PC-9 (cell line): Measurements from ENCODE around the gene PBX3. TPM values are rescaled to one million over a fixed set of nuclear protein-coding genes. Genes with fewer than 3 reads are reported as not detected.

Experiments
- BruUV-seq: library from RNA; stranded (reverse); fragments of 400-500 nt; replicated peaks from 2 replicates; lab custom pipeline; 2021; lab: Mats Ljungman, UMichigan
- CTCF ChIA-PET: fragments of 300-600 bp; sonication (Branson Sonifier 250); formaldehyde crosslinking; loops from one replicate; lab custom pipeline; 2022; ENCODE audit warnings: antibody characterized with exemption; lab: Charles Lee
- POLR2A ChIA-PET: fragments of 300-600 bp; sonication (Branson Sonifier 250); formaldehyde crosslinking; loops from one replicate; lab custom pipeline; 2022; ENCODE audit warnings: antibody characterized with exemption; ENCODE audit not compliant: unreplicated experiment; lab: Charles Lee
- DNase-seq, 2 experiments: peaks; one replicate each; pipeline versions ENCODE4 v3.0.0 to v3.0.0-alpha.2; 2015 to 2022; ENCODE audit warnings: mixed read lengths in 1 of 2
- H2AFZ ChIP-seq: fragments of 200-600 bp; sonication (generic); 2 replicates; pipeline ENCODE4 v1.8.1; 2017; ENCODE audit warnings: antibody characterized with exemption
- H3F3A ChIP-seq: fragments of 200-600 bp; sonication (generic); 2 replicates; pipeline ENCODE4 v1.8.1; 2017; ENCODE audit warnings: antibody characterized with exemption, mild to moderate bottlenecking, low read depth; ENCODE audit not compliant: insufficient read depth
- H3K27ac ChIP-seq: fragments of 200-600 bp; sonication (generic); 2 replicates; pipeline ENCODE4 v1.6.1; 2016; ENCODE audit warnings: mixed run types
- H3K27me3 ChIP-seq: fragments of 200-600 bp; sonication (generic); 2 replicates; pipeline ENCODE4 v1.6.1; 2016; ENCODE audit warnings: low read depth, mixed run types; ENCODE audit not compliant: insufficient read depth
- H3K36me3 ChIP-seq: fragments of 200-600 bp; sonication (generic); 2 replicates; pipeline ENCODE4 v1.6.1; 2016; ENCODE audit warnings: low read depth, mixed run types
- H3K4me1 ChIP-seq: fragments of 200-600 bp; sonication (generic); replicated peaks from 2 replicates; pipeline ENCODE4 v1.6.1; 2016; ENCODE audit warnings: mixed run types; ENCODE audit not compliant: insufficient read depth
- H3K4me2 ChIP-seq: fragments of 200-600 bp; sonication (generic); 2 replicates; pipeline ENCODE4 v1.6.1; 2017; ENCODE audit warnings: mixed run types
- H3K4me3 ChIP-seq: fragments of 200-600 bp; sonication (generic); 2 replicates; pipeline ENCODE4 v1.6.1; 2016; ENCODE audit warnings: mixed run types
- H3K79me2 ChIP-seq: fragments of 200-600 bp; sonication (generic); 2 replicates; pipeline ENCODE4 v1.6.1; 2017; ENCODE audit warnings: low read depth, mixed run types
- H3K9me2 ChIP-seq: fragments of 200-600 bp; sonication (generic); 2 replicates; pipeline ENCODE4 v1.8.1; 2017; ENCODE audit warnings: mild to moderate bottlenecking; ENCODE audit not compliant: insufficient read depth
- H3K9me3 ChIP-seq: fragments of 200-600 bp; sonication (generic); 2 replicates; pipeline ENCODE4 v1.8.1; 2016; ENCODE audit warnings: low read depth; ENCODE audit not compliant: insufficient read depth
- H4K20me1 ChIP-seq: fragments of 200-600 bp; sonication (generic); 2 replicates; pipeline ENCODE4 v1.8.1; 2017; ENCODE audit not compliant: insufficient read depth
- CTCF ChIP-seq: fragments of 200-600 bp; sonication (generic); conservative IDR thresholded peaks from 2 replicates; pipeline ENCODE4 v1.6.1; 2017; ENCODE audit warnings: mixed run types, antibody characterized with exemption, mild to moderate bottlenecking, moderate library complexity
- EZH2 ChIP-seq: fragments of 200-600 bp; sonication (generic); IDR thresholded peaks from 2 replicates; pipeline ENCODE4 v1.8.0; 2017; ENCODE audit warnings: antibody characterized with exemption, low read depth
- intact Hi-C: fragments of 100-400 bp; cut with micrococcal nuclease; formaldehyde crosslinking; loops from one replicate; pipeline ENCODE4 v1.10.0; 2022; ENCODE audit not compliant: unreplicated experiment
- total RNA-seq: library from RNA; stranded (reverse); gene quantifications from 2 replicates; pipeline ENCODE4 v1.2.3, GENCODE V29; 2021

Gene PBX3
- total RNA-seq, 1 experiment from 2014 or later: 18.3 TPM

GRCh38 chr9:125782718-125783117 lies 35.5 kb downstream of the PBX3 start:
- POLR2A ChIA-PET: no interaction called here
- TF ChIP-seq CTCF (no peak), EZH2 (no peak)
- Histone ChIP-seq H3K9me3 (no peaks in the 10 kb centered on the region), H3K27me3 (no peaks in the 10 kb centered on the region), H3K27ac (no peak overlapping the region), H3K36me3 (no peaks in the 10 kb centered on the region), H3K9me2 (no peaks in the 10 kb centered on the region), H2AFZ (no peak overlapping the region), H3F3A (no peaks in the 10 kb centered on the region), H3K4me1 (no peaks in the 10 kb centered on the region), H3K79me2 (no peaks in the 10 kb centered on the region), H3K4me3 (no peak overlapping the region), H4K20me1 (no peaks in the 10 kb centered on the region), H3K4me2 (no peak overlapping the region)
- BruUV-seq: no TSS peak
- intact Hi-C loops: no loop called here
- no peak for DNase-seq
- CTCF ChIA-PET: no interaction called here

GRCh38 chr9:125784286-125785049 lies 37.3 kb downstream of the PBX3 start:
- TF ChIP-seq CTCF (no peak), EZH2 (no peak)
- Histone ChIP-seq H3K9me2 (no peaks in the 10 kb centered on the region), H2AFZ (no peak overlapping the region), H3K79me2 (no peaks in the 10 kb centered on the region), H3K4me1 (no peaks in the 10 kb centered on the region), H4K20me1 (no peaks in the 10 kb centered on the region), H3F3A (no peaks in the 10 kb centered on the region), H3K27ac (no peak overlapping the region), H3K27me3 (no peaks in the 10 kb centered on the region), H3K4me2 (no peak overlapping the region), H3K36me3 (no peaks in the 10 kb centered on the region), H3K4me3 (no peak overlapping the region), H3K9me3 (no peaks in the 10 kb centered on the region)
- no peak for DNase-seq
- intact Hi-C loops: no loop called here
- ChIA-PET POLR2A (no interaction called here), CTCF (no interaction called here)
- no TSS peak for BruUV-seq

- H4K20me1 ChIP-seq: no peaks in the 10 kb centered on the region
- H3K27me3 ChIP-seq: no peaks in the 10 kb centered on the region
- H3K9me2 ChIP-seq: no peaks in the 10 kb centered on the region
- no peak overlapping the region for H3K27ac ChIP-seq
- H3K4me2 ChIP-seq: no peak overlapping the region
- no peak overlapping the region for H3K4me3 ChIP-seq
- intact Hi-C loops: no loop called here
- H3K4me1 ChIP-seq: no peaks in the 10 kb centered on the region
- CTCF ChIA-PET: no interaction called here
- TF ChIP-seq CTCF: no peak
- no TSS peak for BruUV-seq
- POLR2A ChIA-PET: no interaction called here
- no peak for DNase-seq
- no peaks in the 10 kb centered on the region for H3K36me3 ChIP-seq
- no peaks in the 10 kb centered on the region for H3K79me2 ChIP-seq
- no peak overlapping the region for H2AFZ ChIP-seq
- no peaks in the 10 kb centered on the region for H3F3A ChIP-seq
- H3K9me3 ChIP-seq: no peaks in the 10 kb centered on the region
Measured at GRCh38 chr9:125785248-125785751, 38.1 kb downstream of the PBX3 start.
